Endothelial cell (in vitro differentiated cells): ENCODE measurements around the gene EHD1. TPM values are rescaled to one million over a fixed set of nuclear protein-coding genes. Genes with fewer than 3 reads are reported as not detected.

ENCODE experiments used
- DNase-seq: peaks from one replicate; pipeline ENCODE4 v3.0.0; 2021; ENCODE audit warnings: low spot score
- H3K27ac Mint-ChIP-seq: one replicate; pipeline ENCODE4 v1.8.0; 2021; ENCODE audit warnings: mixed read lengths, inconsistent platforms; ENCODE audit not compliant: unreplicated experiment
- H3K27me3 Mint-ChIP-seq: one replicate; pipeline ENCODE4 v1.8.0; 2021; ENCODE audit warnings: mild to moderate bottlenecking, moderate library complexity, mixed read lengths, inconsistent platforms; ENCODE audit not compliant: unreplicated experiment
- H3K36me3 Mint-ChIP-seq: one replicate; pipeline ENCODE4 v1.8.0; 2021; ENCODE audit warnings: mild to moderate bottlenecking, low read depth, mixed read lengths, inconsistent platforms; ENCODE audit not compliant: unreplicated experiment
- H3K4me1 Mint-ChIP-seq: one replicate; pipeline ENCODE4 v1.8.0; 2021; ENCODE audit warnings: mild to moderate bottlenecking, mixed read lengths, inconsistent platforms; ENCODE audit not compliant: unreplicated experiment
- H3K4me3 Mint-ChIP-seq: one replicate; pipeline ENCODE4 v1.8.0; 2021; ENCODE audit warnings: mild to moderate bottlenecking, mixed read lengths, inconsistent platforms; ENCODE audit not compliant: unreplicated experiment
- H3K9me3 Mint-ChIP-seq: one replicate; pipeline ENCODE4 v1.8.0; 2021; ENCODE audit warnings: mixed read lengths, inconsistent platforms; ENCODE audit not compliant: unreplicated experiment
- CTCF ChIP-seq: fragments of 200-600 bp; sonication (generic); IDR thresholded peaks from one replicate; pipeline ENCODE4 v1.5.0; 2021; ENCODE audit warnings: antibody characterized with exemption; ENCODE audit not compliant: unreplicated experiment
- total RNA-seq: library from RNA; stranded (reverse); fragmentation: NEBNext Ultra II Directional; extraction: Animal tissue kit (Norgen Biotek cat#: 25700); gene quantifications from one replicate; pipeline ENCODE4 v1.2.1, GENCODE V29; 2021; ENCODE audit not compliant: unreplicated experiment

Gene EHD1
- total RNA-seq, 1 donor from 2014 or later: 84.0 TPM

DNA sequence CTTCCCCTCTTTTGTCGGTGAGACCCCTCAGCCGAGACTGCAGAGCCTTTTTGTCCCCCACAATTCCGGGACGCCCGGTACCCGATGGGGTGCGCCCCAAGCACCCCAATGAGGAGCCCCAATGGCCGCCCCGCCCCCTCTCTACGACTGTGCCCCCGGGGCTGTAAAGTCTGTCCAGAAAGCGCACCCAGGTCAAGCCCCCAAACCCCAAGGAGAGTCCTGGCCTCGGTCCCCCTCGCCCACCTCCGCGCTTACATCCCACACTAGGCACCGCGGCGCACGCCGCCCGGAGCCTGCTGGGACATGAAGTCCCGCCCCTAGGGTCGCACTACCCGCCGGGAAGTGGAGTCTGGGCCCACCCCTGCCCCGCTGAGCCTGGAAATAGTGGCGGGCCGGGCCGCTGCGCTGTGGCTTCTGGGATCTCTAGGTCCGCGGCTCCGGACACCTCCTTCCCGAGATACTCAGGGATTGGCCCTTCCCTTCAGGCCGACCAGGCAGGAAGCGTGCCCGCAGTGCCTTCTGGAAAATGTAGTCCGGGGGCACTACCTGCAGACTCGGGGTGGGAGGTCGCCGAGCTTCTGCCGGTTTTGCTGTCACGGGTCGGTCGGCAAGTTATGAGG is 68.0 kb downstream of the EHD1 start, which contains the start of gene MEN1:
Gene MEN1, minus strand, starts transcription at position 281 of the 620 bp plus-strand sequence. CDS start 442 bp downstream, outside the sequence.
- no peak for TF ChIP-seq CTCF
- Mint-ChIP-seq H3K36me3 (peaks cover 15% of the 10 kb centered on the region), H3K4me1 (no peaks in the 10 kb centered on the region), H3K4me3 (peak within 1 kb of the TSS; percentile 90), H3K27me3 (peaks cover 15% of the 10 kb centered on the region), H3K9me3 (no peaks in the 10 kb centered on the region), H3K27ac (no peak within 1 kb of the TSS)
- DNase-seq: peak; percentile 95

GRCh38 chr11:64809781-64810241 is 68.6 kb downstream of the EHD1 start:
- TF ChIP-seq CTCF: no peak
- Mint-ChIP-seq H3K36me3 (peaks cover 15% of the 10 kb centered on the region), H3K27ac (no peak overlapping the region), H3K4me1 (no peaks in the 10 kb centered on the region), H3K9me3 (no peaks in the 10 kb centered on the region), H3K27me3 (peaks cover 15% of the 10 kb centered on the region), H3K4me3 (peak overlapping the region; percentile 90)
- DNase-seq: peak; percentile 45

DNA sequence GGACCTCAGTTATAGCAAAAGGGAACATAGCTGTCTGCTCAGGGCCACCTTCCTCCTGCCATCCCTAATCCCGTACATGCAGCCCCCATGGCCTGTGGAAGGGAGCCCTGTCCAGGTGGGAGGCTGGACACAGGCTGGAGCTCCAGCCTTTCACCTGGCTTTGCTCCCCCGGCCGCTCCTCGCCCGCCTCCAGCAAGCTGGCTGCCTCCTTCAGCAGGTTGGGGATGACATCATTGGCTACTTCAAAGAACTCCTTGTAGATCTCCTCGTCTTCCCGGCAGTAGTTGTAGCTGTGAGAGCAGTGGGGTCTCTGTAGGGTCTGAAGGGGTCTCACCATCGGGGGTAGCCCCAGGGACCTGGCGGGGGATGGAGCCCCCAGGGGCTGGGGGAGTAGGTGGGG is 72.9 kb downstream of the EHD1 start:
- TF ChIP-seq CTCF: no peak
- Mint-ChIP-seq H3K27me3 (peaks cover 21% of the 10 kb centered on the region), H3K9me3 (no peaks in the 10 kb centered on the region), H3K27ac (no peak overlapping the region), H3K4me1 (peaks cover 12% of the 10 kb centered on the region), H3K36me3 (peaks cover 22% of the 10 kb centered on the region), H3K4me3 (no peak overlapping the region)
- no peak for DNase-seq

GRCh38 chr11:64804346-64805210 is 73.8 kb downstream of the EHD1 start:
- peak overlapping the region; percentile 94 for H3K4me3 Mint-ChIP-seq
- H3K9me3 Mint-ChIP-seq: no peaks in the 10 kb centered on the region
- peaks cover 21% of the 10 kb centered on the region for H3K27me3 Mint-ChIP-seq
- H3K27ac Mint-ChIP-seq: peak overlapping the region; percentile 95
- no peak for DNase-seq
- H3K36me3 Mint-ChIP-seq: peaks cover 25% of the 10 kb centered on the region
- TF ChIP-seq CTCF: no peak
- peaks cover 16% of the 10 kb centered on the region for H3K4me1 Mint-ChIP-seq
